Activated CD8-positive, alpha-beta T cell treated with anti-CD3 and anti-CD28 coated beads, Interleukin-2, amount 10 ng/mL, durations not matched to agents 7 days and 5 days (primary cell): ENCODE data around the gene CCSAP. TPM values are rescaled to one million over a fixed set of nuclear protein-coding genes. Genes with fewer than 3 reads are reported as not detected.

Experiments used
- total RNA-seq, 2 experiments: library from RNA; stranded (reverse); gene quantifications; one replicate each; pipeline ENCODE4 v1.2.3, GENCODE V29; 2021

CCSAP gene
- total RNA-seq, 2 experiments from 2014 or later = 11.7 to 11.9 TPM

Other genes starting within 250 kb of the CCSAP start
- gene RAB4A, start 71.9 kb downstream of the CCSAP start, total RNA-seq = 10 to 100 TPM; 40.4 to 41.7 TPM
- not detected for gene ACTA1, start 91.0 kb upstream of the CCSAP start, total RNA-seq
- gene NUP133, start 165.3 kb upstream of the CCSAP start, total RNA-seq = 10 to 100 TPM; 46.8 to 49.7 TPM
- gene ABCB10, start 215.7 kb upstream of the CCSAP start, total RNA-seq = 10 to 100 TPM; 32.4 to 39.9 TPM